WERI-Rb-1 (cell line): Measurements from ENCODE around the gene ANKRD17.

Source experiments
- DNase-seq: peaks from one replicate; pipeline ENCODE4 v3.0.0-alpha.2; 2020
- H3K27ac ChIP-seq: fragments of 250-450 bp; sonication (Bioruptor Pico); 2 replicates; pipeline ENCODE4 v1.5.1; 2020; ENCODE audit warnings: mild to moderate bottlenecking, moderate library complexity
- H3K27me3 ChIP-seq: fragments of 250-450 bp; sonication (Bioruptor Pico); 2 replicates; pipeline ENCODE4 v1.5.1; 2021; ENCODE audit warnings: mild to moderate bottlenecking, low read depth, moderate library complexity; ENCODE audit not compliant: insufficient read depth, severe bottlenecking
- H3K36me3 ChIP-seq: fragments of 250-450 bp; sonication (Bioruptor Pico); 2 replicates; pipeline ENCODE4 v1.5.1; 2020; ENCODE audit warnings: mild to moderate bottlenecking, moderate library complexity
- H3K4me3 ChIP-seq: 2 replicates; pipeline ENCODE4 v1.5.1; 2011; ENCODE audit warnings: low read depth, mild to moderate bottlenecking, control low read depth, low read length
- H3K9me3 ChIP-seq: fragments of 250-450 bp; sonication (Bioruptor Pico); 2 replicates; pipeline ENCODE4 v1.5.1; 2021; ENCODE audit warnings: mild to moderate bottlenecking, moderate library complexity; ENCODE audit not compliant: severe bottlenecking
- TF ChIP-seq, protein P1 (sequence below): IDR thresholded peaks from 2 replicates; pipeline ENCODE4 v1.5.1; 2011; ENCODE audit warnings: low read depth, mild to moderate bottlenecking, control low read depth, inconsistent platforms, low read length

The ANKRD17 gene

DNA sequence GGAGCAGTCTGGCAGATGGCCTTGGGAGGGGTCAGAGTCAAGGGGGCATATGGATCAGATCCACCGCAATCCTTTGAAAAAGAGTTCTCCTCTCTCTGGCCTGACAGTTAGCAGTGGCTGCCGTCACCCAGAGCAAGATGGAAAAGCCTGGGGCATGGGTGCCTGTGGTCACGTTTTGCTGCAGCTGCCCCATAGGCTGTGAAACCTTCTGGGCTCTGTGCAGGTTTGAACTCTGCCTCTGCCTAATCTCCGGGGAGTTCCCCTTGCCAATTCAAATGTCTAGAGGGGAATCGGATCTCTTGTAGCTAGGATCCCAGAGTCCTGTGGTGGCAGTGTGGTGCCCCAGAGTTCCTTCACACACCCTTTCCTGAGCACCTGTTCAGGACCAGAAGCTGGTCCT is 23.4 kb upstream of the ANKRD17 start:
- Histone ChIP-seq H3K27ac (no peak overlapping the region), H3K27me3 (no peaks in the 10 kb centered on the region), H3K9me3 (no peaks in the 10 kb centered on the region), H3K4me3 (no peak overlapping the region), H3K36me3 (no peaks in the 10 kb centered on the region)
- no peak for DNase-seq
- TF ChIP-seq, protein P1, sequence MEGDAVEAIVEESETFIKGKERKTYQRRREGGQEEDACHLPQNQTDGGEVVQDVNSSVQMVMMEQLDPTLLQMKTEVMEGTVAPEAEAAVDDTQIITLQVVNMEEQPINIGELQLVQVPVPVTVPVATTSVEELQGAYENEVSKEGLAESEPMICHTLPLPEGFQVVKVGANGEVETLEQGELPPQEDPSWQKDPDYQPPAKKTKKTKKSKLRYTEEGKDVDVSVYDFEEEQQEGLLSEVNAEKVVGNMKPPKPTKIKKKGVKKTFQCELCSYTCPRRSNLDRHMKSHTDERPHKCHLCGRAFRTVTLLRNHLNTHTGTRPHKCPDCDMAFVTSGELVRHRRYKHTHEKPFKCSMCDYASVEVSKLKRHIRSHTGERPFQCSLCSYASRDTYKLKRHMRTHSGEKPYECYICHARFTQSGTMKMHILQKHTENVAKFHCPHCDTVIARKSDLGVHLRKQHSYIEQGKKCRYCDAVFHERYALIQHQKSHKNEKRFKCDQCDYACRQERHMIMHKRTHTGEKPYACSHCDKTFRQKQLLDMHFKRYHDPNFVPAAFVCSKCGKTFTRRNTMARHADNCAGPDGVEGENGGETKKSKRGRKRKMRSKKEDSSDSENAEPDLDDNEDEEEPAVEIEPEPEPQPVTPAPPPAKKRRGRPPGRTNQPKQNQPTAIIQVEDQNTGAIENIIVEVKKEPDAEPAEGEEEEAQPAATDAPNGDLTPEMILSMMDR = no peak

DNA sequence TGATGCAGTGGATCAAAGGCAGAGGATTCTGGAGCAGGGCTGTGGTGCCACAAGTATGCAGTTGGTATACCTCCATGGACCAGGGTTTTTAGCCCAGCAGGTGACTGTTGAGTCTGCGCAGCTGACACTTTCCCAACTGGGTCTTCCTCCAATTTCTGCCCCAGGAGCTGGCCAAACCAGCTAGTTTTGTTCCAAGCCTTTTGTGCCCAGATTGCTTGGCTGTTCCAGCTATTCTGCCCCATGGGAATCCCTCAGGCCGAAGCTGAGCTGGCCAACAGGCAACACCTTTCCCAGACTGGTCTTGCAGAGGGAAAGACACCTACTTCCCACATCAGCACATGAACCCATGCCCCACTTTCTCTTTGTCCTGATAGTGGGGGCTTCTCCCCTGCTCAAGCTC is 22.8 kb upstream of the ANKRD17 start:
- H3K4me3 ChIP-seq = no peak overlapping the region
- TF ChIP-seq, protein P1 = no peak
- no peak overlapping the region for H3K27ac ChIP-seq
- DNase-seq = no peak
- no peaks in the 10 kb centered on the region for H3K27me3 ChIP-seq
- no peaks in the 10 kb centered on the region for H3K9me3 ChIP-seq
- H3K36me3 ChIP-seq = no peaks in the 10 kb centered on the region

DNA sequence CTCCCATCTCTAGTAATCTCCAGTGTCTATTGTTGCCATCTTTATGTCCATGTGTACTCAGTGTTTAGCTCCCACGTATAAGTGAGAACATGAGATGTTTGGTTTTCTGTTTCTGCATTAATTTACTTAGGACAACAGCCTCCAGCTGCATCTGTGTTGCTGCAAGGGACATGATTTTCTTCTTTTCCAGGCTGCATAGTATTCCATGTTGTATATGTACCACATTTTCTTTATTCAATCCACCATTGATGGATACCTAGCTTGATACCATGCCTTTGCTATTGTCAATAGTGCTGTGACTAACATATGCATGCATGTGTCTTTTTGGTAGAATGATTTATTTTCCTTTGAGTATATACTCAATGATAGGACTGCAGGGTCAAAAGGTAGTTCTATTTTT is 18.6 kb upstream of the ANKRD17 start:
- Histone ChIP-seq H3K9me3 (no peaks in the 10 kb centered on the region), H3K4me3 (no peak overlapping the region), H3K27ac (no peak overlapping the region), H3K27me3 (no peaks in the 10 kb centered on the region), H3K36me3 (no peaks in the 10 kb centered on the region)
- TF ChIP-seq, protein P1 = no peak
- DNase-seq = no peak

DNA sequence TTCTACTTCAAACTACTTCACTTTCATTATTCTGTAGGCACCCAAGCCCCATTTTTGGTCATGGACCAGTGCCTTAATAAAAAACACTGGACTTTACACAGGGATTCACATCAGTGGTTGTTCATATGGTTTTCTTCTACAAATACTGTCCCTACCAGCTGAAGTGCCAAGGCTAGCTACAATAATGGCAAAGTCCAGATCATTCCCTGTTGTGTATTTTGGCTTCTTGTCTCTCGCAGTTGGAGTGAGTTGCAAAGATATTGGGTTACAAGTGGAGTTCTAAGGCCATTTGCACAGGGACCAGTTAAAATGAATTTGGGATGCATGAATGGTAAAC is 16.7 kb upstream of the ANKRD17 start:
- TF ChIP-seq, protein P1 = no peak
- Histone ChIP-seq H3K4me3 (no peak overlapping the region), H3K27ac (no peak overlapping the region), H3K36me3 (no peaks in the 10 kb centered on the region), H3K9me3 (no peaks in the 10 kb centered on the region), H3K27me3 (no peaks in the 10 kb centered on the region)
- DNase-seq = no peak

- TF ChIP-seq, protein P1 = no peak
- H3K27ac ChIP-seq = no peak overlapping the region
- H3K36me3 ChIP-seq = no peaks in the 10 kb centered on the region
- H3K9me3 ChIP-seq = no peaks in the 10 kb centered on the region
- no peak overlapping the region for H3K4me3 ChIP-seq
- no peaks in the 10 kb centered on the region for H3K27me3 ChIP-seq
- no peak for DNase-seq
These were observed 14.2 kb upstream of the ANKRD17 start for GRCh38 chr4:73272816-73273215.

DNA sequence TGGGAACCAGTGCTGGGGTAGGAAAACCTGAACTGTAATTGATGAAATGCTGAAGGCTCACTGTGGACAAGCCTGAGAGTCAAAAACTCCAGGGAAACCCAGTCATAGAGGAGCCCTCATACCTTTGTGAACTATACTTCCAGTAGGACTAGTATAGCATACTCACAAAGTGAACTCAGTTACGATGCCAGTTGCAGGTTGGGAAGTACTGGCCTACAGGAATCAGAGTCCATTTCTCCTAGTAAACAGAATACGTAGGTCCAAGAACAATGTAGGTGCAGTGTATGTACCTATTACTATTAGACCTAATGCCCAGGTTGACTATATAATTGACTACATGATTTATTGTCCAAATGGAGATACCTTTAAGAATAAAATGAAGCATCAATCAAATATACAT is 8.5 kb upstream of the ANKRD17 start:
- no peaks in the 10 kb centered on the region for H3K9me3 ChIP-seq
- H3K36me3 ChIP-seq = no peaks in the 10 kb centered on the region
- no peak overlapping the region for H3K4me3 ChIP-seq
- TF ChIP-seq, protein P1 = no peak
- DNase-seq = no peak
- H3K27me3 ChIP-seq = no peaks in the 10 kb centered on the region
- no peak overlapping the region for H3K27ac ChIP-seq
